Body of pancreas (tissue), 4 donors: Measurements from ENCODE around the gene GPR61. TPM values are rescaled to one million over a fixed set of nuclear protein-coding genes. Genes with fewer than 3 reads are reported as not detected.

Source experiments
- ATAC-seq: fragments of 150-250 bp; one replicate; pipeline ENCODE4 v1.9.1; 2016
- DNase-seq, 4 donors: peaks; one replicate each; pipeline ENCODE4 v3.0.0-alpha.2; 2019
- H3K27ac ChIP-seq, 4 donors: fragments of 200-600 bp; sonication (generic); 1 replicate in 3 of 4; 2 replicates in 1 of 4; pipeline versions ENCODE4 v1.5.1 to v1.6.1; 2016 to 2019; ENCODE audit warnings: mild to moderate bottlenecking in 1 of 4, mixed read lengths in 1 of 4, moderate library complexity in 1 of 4
- H3K27me3 ChIP-seq, 2 donors: fragments of 200-600 bp; sonication (generic); one replicate each; pipeline ENCODE4 v1.6.0; 2016; ENCODE audit warnings: mild to moderate bottlenecking in 1 of 2
- H3K36me3 ChIP-seq, 2 donors: fragments of 200-600 bp; sonication (generic); replicated peaks in 1 of 2; 2 replicates each; pipeline ENCODE4 v1.5.1; 2016; ENCODE audit warnings: low read depth in 2 of 2; ENCODE audit not compliant: insufficient read depth in 1 of 2
- H3K4me1 ChIP-seq: fragments of 200-600 bp; sonication (generic); one replicate; pipeline ENCODE4 v1.6.0; 2016
- H3K4me3 ChIP-seq, 2 donors: fragments of 200-600 bp; sonication (generic); 1 replicate in 1 of 2; 2 replicates in 1 of 2; pipeline ENCODE4 v1.5.1; 2016 to 2019
- H3K9me3 ChIP-seq, 3 donors: fragments of 200-600 bp; sonication (generic); 1 replicate in 2 of 3; 2 replicates in 1 of 3; pipeline ENCODE4 v1.5.1; 2016
- POLR2A ChIP-seq, 3 donors: fragments of 450-650 bp; IDR thresholded peaks; one replicate each; pipeline ENCODE4 v1.6.1; 2016; ENCODE audit warnings: antibody characterized with exemption in 3 of 3, mild to moderate bottlenecking in 2 of 3
- WGBS, 2 donors: methylation state at CpG; one replicate each; pipeline ENCODE4 v1.1.5; 2017; 5-methylcytosine and 5-hydroxymethylcytosine counted together
- intact Hi-C: fragments of 100-400 bp; cut with DNase I; formaldehyde crosslinking; loops from one replicate; pipeline ENCODE4 v1.15.1; 2023
- total RNA-seq, 2 donors: library from RNA; depleted of rRNA; stranded (reverse); fragments of >200 nt; gene quantifications; one replicate each; pipeline ENCODE4 v1.1.0, GENCODE V29; 2016
- TF ChIP-seq, protein P1 (sequence below), 7 experiments: fragments of 450-650 bp in 4 of 7; fragments of 200-600 bp in 3 of 7; sonication (generic) in 3 of 7; IDR thresholded peaks; one replicate each; pipeline ENCODE4 v1.5.1; 2016 to 2019; ENCODE audit warnings: antibody characterized with exemption in 7 of 7

The GPR61 gene
- total RNA-seq, 2 donors from 2014 or later: not detected

- TF ChIP-seq, protein P1, sequence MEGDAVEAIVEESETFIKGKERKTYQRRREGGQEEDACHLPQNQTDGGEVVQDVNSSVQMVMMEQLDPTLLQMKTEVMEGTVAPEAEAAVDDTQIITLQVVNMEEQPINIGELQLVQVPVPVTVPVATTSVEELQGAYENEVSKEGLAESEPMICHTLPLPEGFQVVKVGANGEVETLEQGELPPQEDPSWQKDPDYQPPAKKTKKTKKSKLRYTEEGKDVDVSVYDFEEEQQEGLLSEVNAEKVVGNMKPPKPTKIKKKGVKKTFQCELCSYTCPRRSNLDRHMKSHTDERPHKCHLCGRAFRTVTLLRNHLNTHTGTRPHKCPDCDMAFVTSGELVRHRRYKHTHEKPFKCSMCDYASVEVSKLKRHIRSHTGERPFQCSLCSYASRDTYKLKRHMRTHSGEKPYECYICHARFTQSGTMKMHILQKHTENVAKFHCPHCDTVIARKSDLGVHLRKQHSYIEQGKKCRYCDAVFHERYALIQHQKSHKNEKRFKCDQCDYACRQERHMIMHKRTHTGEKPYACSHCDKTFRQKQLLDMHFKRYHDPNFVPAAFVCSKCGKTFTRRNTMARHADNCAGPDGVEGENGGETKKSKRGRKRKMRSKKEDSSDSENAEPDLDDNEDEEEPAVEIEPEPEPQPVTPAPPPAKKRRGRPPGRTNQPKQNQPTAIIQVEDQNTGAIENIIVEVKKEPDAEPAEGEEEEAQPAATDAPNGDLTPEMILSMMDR (IDR thresholded peaks at IDR 0.05): no peak
- TF ChIP-seq POLR2A (IDR thresholded peaks at IDR 0.05): no peak
- no peak overlapping the region for H3K27ac ChIP-seq
- no peak overlapping the region for H3K4me3 ChIP-seq
- no peaks in the 10 kb centered on the region for H3K27me3 ChIP-seq
- H3K36me3 ChIP-seq: no peaks in the 10 kb centered on the region
- ATAC-seq: no peak
- DNase-seq: no peak
- H3K4me1 ChIP-seq: peaks cover 20% of the 10 kb centered on the region
- H3K9me3 ChIP-seq: no peaks in the 10 kb centered on the region
- 71 to 73% methylated on average over 4 of the region's 4 CpGs for WGBS, 2 donors
- intact Hi-C loops: no loop called here
Measured at GRCh38 chr1:109492779-109493178, 46.9 kb upstream of the GPR61 start.

GRCh38 chr1:109493227-109493626, 46.4 kb upstream of the GPR61 start:
- TF ChIP-seq, protein P1 (IDR thresholded peaks at IDR 0.05): no peak
- TF ChIP-seq POLR2A (IDR thresholded peaks at IDR 0.05): no peak
- no peak for DNase-seq
- Histone ChIP-seq H3K9me3 (no peaks in the 10 kb centered on the region), H3K27me3 (no peaks in the 10 kb centered on the region), H3K36me3 (no peaks in the 10 kb centered on the region), H3K4me3 (no peak overlapping the region), H3K27ac (peak overlapping the region in 2 of 4 donors; percentile 67 to 79), H3K4me1 (peaks cover 20% of the 10 kb centered on the region)
- intact Hi-C loops: no loop called here
- 68 to 72% methylated on average over 4 of the region's 4 CpGs for WGBS, 2 donors
- no peak for ATAC-seq

DNA sequence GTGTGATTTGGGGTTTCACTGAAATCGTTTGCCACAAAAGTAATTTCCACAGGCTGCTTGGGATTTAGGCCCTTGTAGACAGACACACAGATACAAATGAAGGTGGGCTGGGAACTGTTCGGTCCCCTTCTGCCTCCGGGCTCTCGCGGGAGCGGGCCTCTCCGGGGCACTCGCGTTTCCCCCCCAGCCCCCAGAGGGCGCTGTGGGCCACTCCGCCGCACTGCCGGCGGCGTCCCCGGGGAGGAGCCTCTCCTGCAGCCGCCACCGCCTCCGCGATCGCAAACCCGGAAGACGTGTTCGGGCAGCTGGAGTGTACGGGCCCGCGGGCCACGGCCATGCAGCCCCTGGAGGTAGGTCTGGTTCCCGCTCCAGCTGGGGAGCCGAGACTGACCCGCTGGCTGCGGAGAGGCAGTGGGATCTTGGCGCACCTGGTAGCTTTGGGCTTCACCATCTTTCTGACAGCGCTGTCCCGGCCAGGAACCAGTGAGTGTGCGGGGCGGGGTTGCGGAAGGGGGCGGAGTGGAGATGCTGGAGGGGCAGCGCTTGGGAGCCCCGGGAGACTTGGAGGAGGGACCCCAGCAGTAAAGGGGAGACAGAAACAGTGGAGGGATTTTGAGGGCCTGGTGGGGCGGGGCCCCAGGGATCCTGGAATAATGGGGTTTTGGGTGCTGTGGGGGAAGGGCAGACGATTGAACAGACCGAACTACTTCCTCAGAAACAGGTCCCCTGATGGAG, 45.7 kb upstream of the GPR61 start, which contains the start of gene CYB561D1:
Gene CYB561D1 (plus strand): TSS at position 290 of the 735 bp plus-strand sequence. CDS start 46 bp downstream, at position 336.
- peaks cover 20% of the 10 kb centered on the region for H3K4me1 ChIP-seq
- peak within 1 kb of the TSS; percentile 71 to 75 for H3K4me3 ChIP-seq
- peak within 1 kb of the TSS in 3 of 4 donors; percentile 59 to 79 (median 67) for H3K27ac ChIP-seq
- H3K36me3 ChIP-seq: no peaks in the 10 kb centered on the region
- ATAC-seq (peak; percentile 94), DNase-seq (peak; percentile 86 to 88 (median 87))
- TF ChIP-seq POLR2A (IDR thresholded peaks at IDR 0.05): peak; percentile 41 to 83 (median 78)
- TF ChIP-seq, protein P1 (IDR thresholded peaks at IDR 0.05): peak; percentile 88 to 96 (median 95)
- 0% methylated on average over 15 to 44 of the region's 44 CpGs for WGBS, 2 donors
- H3K9me3 ChIP-seq: no peaks in the 10 kb centered on the region
- intact Hi-C loops: no loop called here
- H3K27me3 ChIP-seq: no peaks in the 10 kb centered on the region

- intact Hi-C loops: loop anchor here (5.0 kb wide), 1 partner anchor 37 kb away; no protein-coding TSS in a partner anchor
- no peak overlapping the region for H3K27ac ChIP-seq
- H3K4me3 ChIP-seq: no peak overlapping the region
- peaks cover 20% of the 10 kb centered on the region for H3K4me1 ChIP-seq
- H3K27me3 ChIP-seq: no peaks in the 10 kb centered on the region
- H3K9me3 ChIP-seq: no peaks in the 10 kb centered on the region
- TF ChIP-seq, protein P1 (IDR thresholded peaks at IDR 0.05): no peak
- no peak for TF ChIP-seq POLR2A (IDR thresholded peaks at IDR 0.05)
- H3K36me3 ChIP-seq: no peaks in the 10 kb centered on the region
- no peak for DNase-seq
- ATAC-seq: no peak
- WGBS, 2 donors: 81 to 89% methylated on average over 5 to 7 of the region's 7 CpGs
Measured at GRCh38 chr1:109495738-109496137, 43.9 kb upstream of the GPR61 start.
